AG10803 (cell line): ENCODE data around the gene ZNF883.
"Not testable (repeated sequence)": the region's sequence is repeated elsewhere in the genome, so short reads cannot be mapped to it uniquely, and the experiment has no call there.

ENCODE experiments used
- DNase-seq: peaks from one replicate; pipeline ENCODE4 v3.0.0; 2010; ENCODE audit warnings: low read depth
- H3K4me3 ChIP-seq: 2 replicates; pipeline ENCODE4 v1.5.1; 2011; ENCODE audit warnings: mild to moderate bottlenecking, low read length, control low read depth
- TF ChIP-seq, protein P1 (sequence below): conservative IDR thresholded peaks from 2 replicates; pipeline ENCODE4 v1.5.1; 2011; ENCODE audit warnings: mild to moderate bottlenecking, low read length, control low read depth, inconsistent platforms

ZNF883 gene

DNA sequence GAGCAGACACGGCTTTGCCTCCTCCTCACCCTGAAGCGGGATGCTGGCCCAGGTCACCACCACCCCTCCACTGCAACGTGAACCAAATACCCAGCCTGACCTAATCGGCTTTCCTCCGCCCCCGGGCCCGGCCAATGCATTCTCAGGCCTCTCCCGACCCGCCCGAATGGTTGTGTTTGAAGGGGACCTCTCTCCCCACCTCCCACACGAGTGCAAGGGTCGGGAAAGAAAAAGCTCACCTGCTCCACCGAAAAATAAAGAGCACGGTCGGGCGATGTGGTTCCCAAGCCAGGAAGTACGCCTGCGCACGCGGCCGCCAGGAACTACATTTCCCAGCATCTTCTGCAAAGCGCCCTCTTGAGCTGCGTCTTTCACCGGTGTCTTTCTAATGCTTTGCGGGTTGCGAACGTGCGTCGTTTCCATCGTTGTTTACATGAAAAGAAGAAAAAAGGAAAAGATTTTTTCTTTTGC is at the start of gene ZNF883:
Gene ZNF883, minus strand, starts transcription at position 282 of the 471 bp plus-strand sequence.
- peak; percentile 38 for DNase-seq
- TF ChIP-seq, protein P1, sequence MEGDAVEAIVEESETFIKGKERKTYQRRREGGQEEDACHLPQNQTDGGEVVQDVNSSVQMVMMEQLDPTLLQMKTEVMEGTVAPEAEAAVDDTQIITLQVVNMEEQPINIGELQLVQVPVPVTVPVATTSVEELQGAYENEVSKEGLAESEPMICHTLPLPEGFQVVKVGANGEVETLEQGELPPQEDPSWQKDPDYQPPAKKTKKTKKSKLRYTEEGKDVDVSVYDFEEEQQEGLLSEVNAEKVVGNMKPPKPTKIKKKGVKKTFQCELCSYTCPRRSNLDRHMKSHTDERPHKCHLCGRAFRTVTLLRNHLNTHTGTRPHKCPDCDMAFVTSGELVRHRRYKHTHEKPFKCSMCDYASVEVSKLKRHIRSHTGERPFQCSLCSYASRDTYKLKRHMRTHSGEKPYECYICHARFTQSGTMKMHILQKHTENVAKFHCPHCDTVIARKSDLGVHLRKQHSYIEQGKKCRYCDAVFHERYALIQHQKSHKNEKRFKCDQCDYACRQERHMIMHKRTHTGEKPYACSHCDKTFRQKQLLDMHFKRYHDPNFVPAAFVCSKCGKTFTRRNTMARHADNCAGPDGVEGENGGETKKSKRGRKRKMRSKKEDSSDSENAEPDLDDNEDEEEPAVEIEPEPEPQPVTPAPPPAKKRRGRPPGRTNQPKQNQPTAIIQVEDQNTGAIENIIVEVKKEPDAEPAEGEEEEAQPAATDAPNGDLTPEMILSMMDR = 0 out of 2 replicates have a peak, but pooled peaks have one; percentile 4
- peak within 1 kb of the TSS; percentile 49 for H3K4me3 ChIP-seq

DNA sequence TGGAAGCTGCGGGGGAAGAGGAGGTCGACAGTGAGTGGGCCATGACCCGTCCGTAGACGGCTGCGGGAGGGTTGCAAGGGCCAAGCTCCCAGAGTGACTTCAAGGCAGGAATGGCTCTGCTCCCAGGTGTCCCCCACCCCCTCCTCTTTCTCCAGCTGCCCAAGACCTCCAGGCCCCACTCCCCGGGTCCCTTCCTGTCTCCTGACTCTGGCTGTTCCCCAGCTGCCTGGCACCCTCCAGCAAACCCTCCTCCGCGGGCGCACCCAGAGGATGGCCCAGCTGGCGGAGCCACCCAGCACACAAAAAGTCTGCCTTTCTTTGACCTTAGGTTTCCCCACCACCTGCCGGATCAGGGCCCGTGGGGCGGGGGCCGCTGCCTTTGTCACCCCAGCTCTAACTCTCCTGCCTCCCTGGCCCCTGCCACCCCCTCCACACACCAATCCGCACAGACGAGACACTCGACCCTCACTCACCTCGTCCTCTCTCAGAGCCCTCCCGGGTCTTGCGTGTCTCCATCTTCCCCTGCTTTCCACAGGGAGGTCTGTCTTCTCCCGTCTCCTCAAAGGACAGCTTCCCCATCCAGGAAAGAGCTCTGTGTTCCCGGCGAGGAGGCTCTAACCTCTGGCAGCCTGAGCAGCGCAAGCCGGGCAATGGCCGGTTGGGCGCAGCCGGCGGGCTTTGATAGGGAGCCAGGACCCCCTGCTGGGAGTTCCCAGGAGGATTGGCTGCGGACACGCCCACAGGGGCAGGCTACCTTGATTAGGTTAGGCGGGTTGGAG is 49.3 kb upstream of the ZNF883 start:
- DNase-seq, H3K4me3 ChIP-seq: not testable (repeated sequence)

- DNase-seq = not testable (repeated sequence)
- H3K4me3 ChIP-seq = peak overlapping the region; percentile 20; the same call in 1 of the 2 replicates
Observed at GRCh38 chr9:113059581-113060284, 47.7 kb upstream of the ZNF883 start.

DNA sequence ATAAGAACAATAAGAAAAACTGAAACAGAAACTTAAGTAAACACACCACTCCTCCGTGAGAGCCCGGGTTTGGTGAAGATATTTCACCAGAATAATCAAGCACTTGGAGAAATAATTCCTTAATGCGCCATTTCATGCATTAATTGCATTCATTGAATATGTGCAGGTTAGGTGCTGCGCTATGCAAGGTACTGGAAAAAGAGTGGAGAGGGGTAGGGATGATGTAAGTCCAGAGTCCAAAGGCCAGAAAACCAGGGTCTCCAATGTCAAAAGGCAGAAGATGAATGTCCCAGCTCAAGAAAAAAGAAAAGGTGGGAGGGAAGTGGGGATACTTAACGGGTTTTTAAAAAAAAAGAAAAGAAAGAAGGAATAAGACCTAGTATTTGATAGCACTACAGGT is 45.2 kb upstream of the ZNF883 start:
- H3K4me3 ChIP-seq = peak overlapping the region; percentile 84
- TF ChIP-seq, protein P1 = no peak
- DNase-seq = no peak

- TF ChIP-seq, protein P1 = no peak
- peak within 1 kb of the TSS; percentile 84 for H3K4me3 ChIP-seq
- peak; percentile 97 for DNase-seq
Observed at GRCh38 chr9:113056191-113057106, 44.5 kb upstream of the ZNF883 start, which contains the start of gene ZFP37. Gene ZFP37 (minus strand): TSS chr9:113056724. CDS start chr9:113056688, 36 bp downstream.

DNA sequence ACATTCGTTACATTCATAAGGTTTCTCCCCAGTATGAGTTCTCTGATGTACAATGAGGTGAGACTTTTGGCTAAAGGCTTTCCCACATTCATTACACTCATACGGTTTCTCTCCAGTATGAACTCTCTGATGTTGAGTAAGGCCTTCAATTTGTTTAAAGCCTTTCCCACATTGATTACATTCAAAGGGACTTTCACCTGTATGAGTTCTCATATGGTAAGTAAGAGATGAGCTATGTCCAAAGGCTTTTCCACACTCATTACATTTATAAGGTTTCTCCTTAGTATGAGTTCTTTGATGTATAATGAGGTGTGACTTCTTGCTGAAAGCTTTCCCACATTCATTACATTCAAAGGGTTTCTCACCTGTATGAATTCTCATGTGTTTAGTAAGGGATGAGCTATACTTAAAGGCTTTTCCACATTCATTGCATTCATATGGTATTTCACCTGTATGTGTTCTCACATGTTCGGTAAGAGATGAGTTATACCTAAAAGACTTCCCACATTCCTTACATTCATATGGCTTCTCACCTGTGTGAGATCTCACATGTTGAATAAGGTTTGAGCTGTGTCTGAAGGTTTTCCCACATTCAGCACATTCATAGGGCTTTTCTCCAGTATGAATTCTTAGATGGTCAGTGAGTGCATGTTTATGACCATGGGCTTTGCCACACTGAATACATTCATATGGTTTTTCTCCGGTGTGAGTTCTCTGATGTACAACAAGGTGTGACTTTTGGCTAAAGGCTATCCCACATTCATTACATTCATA is 31.1 kb upstream of the ZNF883 start:
- no peak overlapping the region for H3K4me3 ChIP-seq
- TF ChIP-seq, protein P1 = no peak
- no peak for DNase-seq

GRCh38 chr9:113026200-113026599 is 14.2 kb upstream of the ZNF883 start:
- TF ChIP-seq, protein P1 = no peak
- no peak for DNase-seq
- no peak overlapping the region for H3K4me3 ChIP-seq
